Colonic mucosa (tissue), 4 donors: Measurements from ENCODE around the gene NKAIN4. TPM values are rescaled to one million over a fixed set of nuclear protein-coding genes. Genes with fewer than 3 reads are reported as not detected.
A peak's percentile ranks its signal among the peaks of the same experiment; 100 is the strongest.

Experiments
- DNase-seq: peaks from one replicate; pipeline ENCODE4 v3.0.0-alpha.2; 2020
- H3K27ac ChIP-seq: fragments of 200-600 bp; one replicate; pipeline ENCODE4 v1.8.0; 2021
- H3K27me3 ChIP-seq: fragments of 200-600 bp; one replicate; pipeline ENCODE4 v1.8.0; 2021
- H3K36me3 ChIP-seq: fragments of 200-600 bp; one replicate; pipeline ENCODE4 v1.8.0; 2021
- H3K4me1 ChIP-seq: fragments of 200-600 bp; one replicate; pipeline ENCODE4 v1.8.0; 2021; ENCODE audit warnings: mild to moderate bottlenecking
- H3K4me3 ChIP-seq: fragments of 200-600 bp; one replicate; pipeline ENCODE4 v1.8.0; 2021
- H3K9ac ChIP-seq, 2 donors: one replicate each; pipeline ENCODE4 v1.7.0; 2013; ENCODE audit warnings: control low read depth in 2 of 2, low read depth in 2 of 2, low read length in 2 of 2
- H3K9me3 ChIP-seq: fragments of 200-600 bp; one replicate; pipeline ENCODE4 v1.8.0; 2021
- intact Hi-C: fragments of 100-400 bp; cut with DNase I; formaldehyde crosslinking; loops from one replicate; pipeline ENCODE4 v1.14.1; 2022
- microRNA-seq: library from miRNA; unstranded; fragments of <30 nt; microRNA quantifications from one replicate; pipeline ENCODE4, GENCODE V29; 2019
- total RNA-seq, 2 donors: library from RNA; stranded (reverse); fragmentation: NEBNext Ultra II Directional in 1 of 2; extraction: Animal tissue kit (Norgen Biotek cat#: 25700) in 1 of 2; gene quantifications; one replicate each; pipeline ENCODE4 v1.2.1, GENCODE V29; 2021
- TF ChIP-seq, protein P1 (sequence below): fragments of 200-600 bp; IDR thresholded peaks from one replicate; pipeline ENCODE4 v1.8.0; 2022; ENCODE audit warnings: antibody characterized with exemption, mild to moderate bottlenecking
- donor health status: healthy.
- donor health status: DM: no; HTN: no; CAD: no.
- donor health status: DM: no; HTN: no; CAD: no.

Gene NKAIN4
- total RNA-seq, 2 donors from 2014 or later = 0.29 TPM; not detected in 1

DNA sequence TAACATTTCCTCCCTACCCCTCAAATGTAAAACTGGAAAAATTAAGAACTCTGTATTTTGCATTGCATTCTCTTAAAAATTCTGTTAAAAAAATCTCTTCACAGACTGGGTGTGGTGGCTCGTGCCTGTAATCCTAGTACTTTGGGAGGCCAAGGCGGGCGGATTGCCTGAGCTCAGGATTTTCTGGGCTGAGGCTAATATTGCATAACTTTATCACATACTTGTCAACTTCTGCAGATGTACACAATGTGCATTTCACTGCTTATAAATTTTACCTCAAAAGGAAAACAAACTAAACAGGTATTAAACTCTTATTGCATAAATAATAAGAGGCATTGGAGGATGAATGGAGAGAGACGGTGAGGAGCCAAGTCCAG lies 59.5 kb downstream of the NKAIN4 start:
- H3K9ac ChIP-seq = no peak overlapping the region
- no peaks in the 10 kb centered on the region for H3K36me3 ChIP-seq
- intact Hi-C loops = no loop called here
- no peak overlapping the region for H3K4me3 ChIP-seq
- H3K27ac ChIP-seq = no peak overlapping the region
- no peaks in the 10 kb centered on the region for H3K4me1 ChIP-seq
- H3K9me3 ChIP-seq = no peaks in the 10 kb centered on the region
- TF ChIP-seq, protein P1, sequence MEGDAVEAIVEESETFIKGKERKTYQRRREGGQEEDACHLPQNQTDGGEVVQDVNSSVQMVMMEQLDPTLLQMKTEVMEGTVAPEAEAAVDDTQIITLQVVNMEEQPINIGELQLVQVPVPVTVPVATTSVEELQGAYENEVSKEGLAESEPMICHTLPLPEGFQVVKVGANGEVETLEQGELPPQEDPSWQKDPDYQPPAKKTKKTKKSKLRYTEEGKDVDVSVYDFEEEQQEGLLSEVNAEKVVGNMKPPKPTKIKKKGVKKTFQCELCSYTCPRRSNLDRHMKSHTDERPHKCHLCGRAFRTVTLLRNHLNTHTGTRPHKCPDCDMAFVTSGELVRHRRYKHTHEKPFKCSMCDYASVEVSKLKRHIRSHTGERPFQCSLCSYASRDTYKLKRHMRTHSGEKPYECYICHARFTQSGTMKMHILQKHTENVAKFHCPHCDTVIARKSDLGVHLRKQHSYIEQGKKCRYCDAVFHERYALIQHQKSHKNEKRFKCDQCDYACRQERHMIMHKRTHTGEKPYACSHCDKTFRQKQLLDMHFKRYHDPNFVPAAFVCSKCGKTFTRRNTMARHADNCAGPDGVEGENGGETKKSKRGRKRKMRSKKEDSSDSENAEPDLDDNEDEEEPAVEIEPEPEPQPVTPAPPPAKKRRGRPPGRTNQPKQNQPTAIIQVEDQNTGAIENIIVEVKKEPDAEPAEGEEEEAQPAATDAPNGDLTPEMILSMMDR = no peak
- no peaks in the 10 kb centered on the region for H3K27me3 ChIP-seq
- no peak for DNase-seq

GRCh38 chr20:63194007-63194796 lies 60.1 kb downstream of the NKAIN4 start:
- TF ChIP-seq, protein P1 = no peak
- Histone ChIP-seq H3K4me3 (no peak overlapping the region), H3K36me3 (no peaks in the 10 kb centered on the region), H3K27ac (no peak overlapping the region), H3K4me1 (no peaks in the 10 kb centered on the region), H3K9me3 (no peaks in the 10 kb centered on the region), H3K9ac (no peak overlapping the region), H3K27me3 (no peaks in the 10 kb centered on the region)
- no peak for DNase-seq
- intact Hi-C loops = no loop called here

DNA sequence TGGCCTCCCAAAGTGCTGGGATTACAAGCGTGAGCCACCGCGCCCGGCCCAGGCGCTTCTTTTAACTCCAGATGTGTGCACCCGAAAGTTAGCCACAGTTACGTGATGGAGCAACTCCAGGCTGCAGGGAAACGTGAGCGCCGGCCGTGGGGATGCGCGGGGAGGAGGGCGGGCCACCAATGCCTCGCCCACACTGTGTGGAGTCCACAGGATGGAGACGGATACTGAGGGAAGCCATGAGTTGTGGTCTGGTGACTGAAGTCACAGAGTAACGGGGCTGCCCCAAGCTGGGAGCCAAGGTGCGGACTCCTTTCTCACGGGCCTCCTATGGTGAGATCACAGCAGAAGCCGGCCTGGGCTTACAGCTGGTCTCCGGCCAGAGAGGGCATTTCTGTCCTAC lies 61.5 kb downstream of the NKAIN4 start:
- TF ChIP-seq, protein P1 = no peak

GRCh38 chr20:63191400-63191799 lies 62.9 kb downstream of the NKAIN4 start:
- no peaks in the 10 kb centered on the region for H3K4me1 ChIP-seq
- H3K36me3 ChIP-seq = no peaks in the 10 kb centered on the region
- intact Hi-C loops = no loop called here
- no peak overlapping the region for H3K9ac ChIP-seq
- TF ChIP-seq, protein P1 = no peak
- H3K9me3 ChIP-seq = no peaks in the 10 kb centered on the region
- H3K27me3 ChIP-seq = no peaks in the 10 kb centered on the region
- no peak overlapping the region for H3K4me3 ChIP-seq
- H3K27ac ChIP-seq = no peak overlapping the region
- peak; percentile 94 for DNase-seq

More for the DNA sequence above, 61.5 kb downstream of the NKAIN4 start:
- H3K4me3 ChIP-seq = no peak overlapping the region
- H3K9me3 ChIP-seq = no peaks in the 10 kb centered on the region
- no peaks in the 10 kb centered on the region for H3K27me3 ChIP-seq
- no peak overlapping the region for H3K9ac ChIP-seq
- no peaks in the 10 kb centered on the region for H3K36me3 ChIP-seq
- no peaks in the 10 kb centered on the region for H3K4me1 ChIP-seq
- intact Hi-C loops = no loop called here
- DNase-seq = no peak
- H3K27ac ChIP-seq = no peak overlapping the region

- H3K4me3 ChIP-seq = no peak overlapping the region
- H3K27me3 ChIP-seq = no peaks in the 10 kb centered on the region
- H3K9ac ChIP-seq = peak overlapping the region in 1 of 2 donors; percentile 12
- no peaks in the 10 kb centered on the region for H3K36me3 ChIP-seq
- DNase-seq = no peak
- intact Hi-C loops = no loop called here
- no peaks in the 10 kb centered on the region for H3K9me3 ChIP-seq
- TF ChIP-seq, protein P1 = no peak
- H3K27ac ChIP-seq = no peak overlapping the region
- H3K4me1 ChIP-seq = no peaks in the 10 kb centered on the region
Measured at GRCh38 chr20:63190828-63191227, 63.4 kb downstream of the NKAIN4 start.

Small RNA genes lying within 50 kb of the gene (microRNA-seq; reads per million reads assigned to microRNA genes)
- gene MIR3196 (not detected), gene MIR4326 (not detected)

Other genes with a start within 250 kb of the NKAIN4 start
- gene BHLHE23, start 247.5 kb downstream of the NKAIN4 start, total RNA-seq = not detected
- 10 to 100 TPM; 35.4 to 38.7 TPM for gene YTHDF1, start 38.3 kb downstream of the NKAIN4 start, total RNA-seq
- not detected for gene BIRC7, start 18.6 kb downstream of the NKAIN4 start, total RNA-seq
- 100 to 1,000 TPM in 1 of 2 donors, 10 to 100 TPM in 1; 66.9 to 109 TPM for gene ARFGAP1, start 18.4 kb upstream of the NKAIN4 start, total RNA-seq
- gene COL20A1, start 38.7 kb upstream of the NKAIN4 start, total RNA-seq = not detected
- gene CHRNA4, start 106.9 kb upstream of the NKAIN4 start, total RNA-seq = under 1 TPM in 1 of 2 donors, not detected in 1; 0.05 TPM
- gene KCNQ2, start 218.2 kb upstream of the NKAIN4 start, total RNA-seq = under 1 TPM; 0.19 to 0.27 TPM
- gene EEF1A2, start 244.6 kb upstream of the NKAIN4 start, total RNA-seq = 1 to 10 TPM; 1.5 to 3.2 TPM